Measurements from ENCODE around the gene PMEPA1. TPM values are rescaled to one million over a fixed set of nuclear protein-coding genes. Genes with fewer than 3 reads are reported as not detected.

PMEPA1 gene
- total and polyA plus RNA-seq, 2 experiments from 2014 or later: 7.3 to 15.4 TPM

- Histone ChIP-seq H3K4me1 (ENCODE audit: insufficient read depth) (no peaks in the 10 kb centered on the region; the same call in 1 of the 2 replicates), H4K20me1 (replicated peaks; ENCODE audit: insufficient read depth) (no peaks in the 10 kb centered on the region; the same call in 1 of the 2 replicates), H3K79me2 (replicated peaks; ENCODE audit: insufficient read depth) (0 out of 2 replicates have a peak, but pooled peaks cover 5% of the 10 kb centered on the region), H3K36me3 (ENCODE audit: insufficient read depth) (no peaks in the 10 kb centered on the region), H3K4me2 (no peak overlapping the region), H3K4me3 (no peak overlapping the region), H3K27ac (ENCODE audit: low read depth) (no peak overlapping the region), H3F3A (replicated peaks; ENCODE audit: low read depth) (peaks cover 4% of the 10 kb centered on the region; the same call in 1 of the 2 replicates), H3K27me3 (ENCODE audit: insufficient read depth) (no peaks in the 10 kb centered on the region), H2AFZ (no peak overlapping the region), H3K9me2 (ENCODE audit: insufficient read depth) (no peaks in the 10 kb centered on the region)
- no peak overlapping the region for H3K4me3 Mint-ChIP-seq
- no peak overlapping the region for H3K27ac Mint-ChIP-seq
- no peak for DNase-seq (ENCODE audit: low spot score)
- no peak for TF ChIP-seq NANOG (IDR thresholded peaks at IDR 0.05; ENCODE audit: borderline replicate concordance)
- no peak for TF ChIP-seq CREB1 (CRISPR knock-in tag; IDR thresholded peaks at IDR 0.05; ENCODE audit: low read depth)
- no peak for TF ChIP-seq REST (IDR thresholded peaks at IDR 0.05; ENCODE audit: unreplicated experiment)
- TF ChIP-seq JUNB (IDR thresholded peaks at IDR 0.05; ENCODE audit: unreplicated experiment): no peak
- TF ChIP-seq STAT1 (IDR thresholded peaks at IDR 0.05; ENCODE audit: unreplicated experiment): no peak
- no peak for TF ChIP-seq EZH2phosphoT487 (IDR thresholded peaks at IDR 0.05; ENCODE audit: unreplicated experiment)
- no peak for TF ChIP-seq POLR2AphosphoS5 (IDR thresholded peaks at IDR 0.05; ENCODE audit: low read depth)
- no peak for ATAC-seq
- H3K4me1 Mint-ChIP-seq: peaks cover 19% of the 10 kb centered on the region
- H3K27me3 Mint-ChIP-seq (ENCODE audit: insufficient read depth, low read depth, poor library complexity): peaks cover 5% of the 10 kb centered on the region
- peaks cover 24% of the 10 kb centered on the region for H3K36me3 Mint-ChIP-seq (ENCODE audit: low read depth)
- no peaks in the 10 kb centered on the region for H3K9me3 Mint-ChIP-seq
These were observed 56.3 kb downstream of the PMEPA1 start for GRCh38 chr20:57653546-57653900.

GRCh38 chr20:57652606-57653545 lies 56.9 kb downstream of the PMEPA1 start:
- Histone ChIP-seq H3K36me3 (ENCODE audit: insufficient read depth) (no peaks in the 10 kb centered on the region), H3K27me3 (ENCODE audit: insufficient read depth) (no peaks in the 10 kb centered on the region), H3K9me2 (ENCODE audit: insufficient read depth) (no peaks in the 10 kb centered on the region), H3K79me2 (replicated peaks; ENCODE audit: insufficient read depth) (0 out of 2 replicates have a peak, but pooled peaks cover 5% of the 10 kb centered on the region), H3F3A (replicated peaks; ENCODE audit: low read depth) (peaks cover 4% of the 10 kb centered on the region; the same call in 1 of the 2 replicates), H4K20me1 (replicated peaks; ENCODE audit: insufficient read depth) (no peaks in the 10 kb centered on the region; the same call in 1 of the 2 replicates), H2AFZ (no peak overlapping the region), H3K27ac (ENCODE audit: low read depth) (no peak overlapping the region), H3K4me2 (no peak overlapping the region), H3K4me1 (ENCODE audit: insufficient read depth) (no peaks in the 10 kb centered on the region; the same call in 1 of the 2 replicates), H3K4me3 (no peak overlapping the region)
- H3K4me1 Mint-ChIP-seq: peaks cover 19% of the 10 kb centered on the region
- no peak overlapping the region for H3K4me3 Mint-ChIP-seq
- no peak for DNase-seq (ENCODE audit: low spot score)
- no peaks in the 10 kb centered on the region for H3K9me3 Mint-ChIP-seq
- H3K27me3 Mint-ChIP-seq (ENCODE audit: insufficient read depth, low read depth, poor library complexity): peaks cover 5% of the 10 kb centered on the region
- no peak for ATAC-seq
- H3K36me3 Mint-ChIP-seq (ENCODE audit: low read depth): peaks cover 18% of the 10 kb centered on the region
- no peak overlapping the region for H3K27ac Mint-ChIP-seq
- TF ChIP-seq REST (IDR thresholded peaks at IDR 0.05; ENCODE audit: unreplicated experiment): no peak
- TF ChIP-seq CREB1 (CRISPR knock-in tag; IDR thresholded peaks at IDR 0.05; ENCODE audit: low read depth): no peak
- no peak for TF ChIP-seq ZNF114 (CRISPR knock-in tag; IDR thresholded peaks at IDR 0.05)

Data from GM23338 (cell line).